HepG2 (cell line): ENCODE data around the gene MAP1LC3B. TPM values are rescaled to one million over a fixed set of nuclear protein-coding genes. Genes with fewer than 3 reads are reported as not detected.
A peak's percentile ranks its signal among the peaks of the same experiment; 100 is the strongest.

ENCODE experiments used
- ATF2 ChIP-seq: sonication (generic); formaldehyde crosslinking; IDR thresholded peaks from 2 replicates; pipeline ENCODE4 v1.4.0; 2020; ENCODE audit warnings: missing genetic modification reagents
- CENPX ChIP-seq: sonication (generic); formaldehyde crosslinking; IDR thresholded peaks from 2 replicates; pipeline ENCODE4 v1.9.0; 2021; ENCODE audit warnings: mild to moderate bottlenecking, missing genetic modification reagents, moderate library complexity
- HCFC1 ChIP-seq: fragments of 150-350 bp; IDR thresholded peaks from 2 replicates; pipeline ENCODE4 v1.6.1; 2014; ENCODE audit warnings: low read depth, low read length
- HDAC2 ChIP-seq: sonication (generic); formaldehyde crosslinking; IDR thresholded peaks from 2 replicates; pipeline ENCODE4 v1.4.0; 2020; ENCODE audit warnings: missing genetic modification reagents
- HNRNPH1 ChIP-seq: fragments of 200-400 bp; formaldehyde crosslinking; optimal IDR thresholded peaks from 2 replicates; pipeline ENCODE3; 2017; ENCODE audit warnings: mild to moderate bottlenecking, low read depth, low read length
- MAFF ChIP-seq: IDR thresholded peaks from 2 replicates; pipeline ENCODE4 v1.6.1; 2011; ENCODE audit warnings: low read depth, low read length, improper control_type of control experiment
- MTERF4 ChIP-seq: sonication (generic); formaldehyde crosslinking; IDR thresholded peaks from 2 replicates; pipeline ENCODE4 v1.8.0; 2023; ENCODE audit warnings: mild to moderate bottlenecking, missing genetic modification reagents
- MXD1 ChIP-seq: sonication (generic); formaldehyde crosslinking; IDR thresholded peaks from 2 replicates; pipeline ENCODE4 v1.4.0; 2020; ENCODE audit warnings: mild to moderate bottlenecking, missing genetic modification reagents
- NCOA1 ChIP-seq: sonication (generic); formaldehyde crosslinking; IDR thresholded peaks from 2 replicates; pipeline ENCODE4 v1.9.0; 2021; ENCODE audit warnings: missing genetic modification reagents
- NFATC3 ChIP-seq: sonication (generic); formaldehyde crosslinking; IDR thresholded peaks from 2 replicates; pipeline ENCODE4 v1.5.1; 2020; ENCODE audit warnings: mild to moderate bottlenecking, missing genetic modification reagents
- NR1H2 ChIP-seq: sonication (generic); formaldehyde crosslinking; IDR thresholded peaks from 2 replicates; pipeline ENCODE4 v1.8.1; 2022; ENCODE audit warnings: low read depth, missing genetic modification reagents, borderline replicate concordance
- NRL ChIP-seq: sonication (generic); formaldehyde crosslinking; IDR thresholded peaks from 2 replicates; pipeline ENCODE4 v1.5.0; 2020; ENCODE audit warnings: missing genetic modification reagents, mild to moderate bottlenecking, moderate library complexity, borderline replicate concordance
- PLRG1 ChIP-seq: fragments of 450-650 bp; conservative IDR thresholded peaks from 2 replicates; pipeline ENCODE4 v1.6.1; 2016
- RFX5 ChIP-seq: IDR thresholded peaks from 2 replicates; pipeline ENCODE4 v1.6.1; 2011; ENCODE audit warnings: low read depth, low read length, improper control_type of control experiment
- SOX6 ChIP-seq, 2 experiments: fragments of 450-650 bp in 1 of 2; sonication (generic) in 1 of 2; formaldehyde crosslinking in 1 of 2; IDR thresholded peaks; 2 replicates each; pipeline versions ENCODE4 v1.4.0 to v1.6.1; 2017 to 2020; ENCODE audit warnings: antibody characterized with exemption in 1 of 2, mild to moderate bottlenecking in 1 of 2, missing genetic modification reagents in 1 of 2
- ZBTB33 ChIP-seq: sonication (generic); formaldehyde crosslinking; IDR thresholded peaks from 2 replicates; pipeline ENCODE4 v1.4.0; 2020; ENCODE audit warnings: missing genetic modification reagents
- ZMAT3 ChIP-seq: sonication (generic); formaldehyde crosslinking; conservative IDR thresholded peaks from 2 replicates; pipeline ENCODE4 v1.7.0; 2021; ENCODE audit warnings: missing genetic modification reagents
- ZNF224 ChIP-seq: sonication (generic); formaldehyde crosslinking; IDR thresholded peaks from 2 replicates; pipeline ENCODE4 v1.5.0; 2020; ENCODE audit warnings: mild to moderate bottlenecking, missing genetic modification reagents
- ZNF317 ChIP-seq: sonication (generic); formaldehyde crosslinking; IDR thresholded peaks from 2 replicates; pipeline ENCODE4 v1.5.0; 2020; ENCODE audit warnings: mild to moderate bottlenecking, missing genetic modification reagents
- ZNF414 ChIP-seq: sonication (generic); formaldehyde crosslinking; IDR thresholded peaks from 2 replicates; pipeline ENCODE4 v1.5.0; 2020; ENCODE audit warnings: missing genetic modification reagents
- ZNF576 ChIP-seq: sonication (generic); formaldehyde crosslinking; IDR thresholded peaks from 2 replicates; pipeline ENCODE4 v1.4.0; 2020; ENCODE audit warnings: mild to moderate bottlenecking, missing genetic modification reagents
- ZNF639 ChIP-seq: conservative IDR thresholded peaks from 2 replicates; pipeline ENCODE4 v1.6.1; 2018; ENCODE audit warnings: missing genetic modification reagents
- polyA plus RNA-seq, 8 experiments: library from polyadenylated mRNA; depleted of rRNA in 3 of 8; stranded (reverse) in 7 of 8; unstranded in 1 of 8; fragments of >200 nt; fragmentation: Illumina TruSeq in 4 of 8; extraction: Trizol in 4 of 8; gene quantifications; 2 replicates each; pipeline versions ENCODE4 v1.2.1 to v1.2.3, GENCODE V29; 2011 to 2016; ENCODE audit warnings: low read depth in 4 of 8, missing spikeins in 1 of 8, mixed read lengths in 1 of 8; ENCODE audit not compliant: insufficient read depth in 1 of 8
- total RNA-seq, 5 experiments: library from RNA; depleted of rRNA; stranded (reverse); fragments of >200 nt; fragmentation: Illumina TruSeq; extraction: Trizol; gene quantifications; 2 replicates each; pipeline ENCODE4 v1.2.3, GENCODE V29; 2016; ENCODE audit warnings: low read depth in 1 of 5

MAP1LC3B gene
- total and polyA plus RNA-seq, 2 of the 13 experiments (the other 11 are each of a cell fraction or from before 2014, with no cell fraction given), result 15.7 to 37.4 TPM

GRCh38 chr16:87390641-87391323, 1.4 kb upstream of the MAP1LC3B start (continued):
- TF ChIP-seq SOX6 (IDR thresholded peaks at IDR 0.05) (no peak), SOX6 (CRISPR knock-in tag; IDR thresholded peaks at IDR 0.05) (no peak), RFX5 (no peak), ZNF639 (CRISPR knock-in tag) (no peak), ZNF317 (CRISPR knock-in tag) (no peak), ZBTB33 (CRISPR knock-in tag) (peak; percentile 49), CENPX (CRISPR knock-in tag) (no peak), HNRNPH1 (no peak), ZNF414 (CRISPR knock-in tag) (no peak), NRL (CRISPR knock-in tag) (0 out of 2 replicates have a peak, but pooled peaks have one; percentile 29), NFATC3 (0 out of 2 replicates have a peak, but pooled peaks have one; percentile 20), NR1H2 (peak; percentile 32; the same call in 1 of the 2 replicates), HCFC1 (no peak), ZNF224 (CRISPR knock-in tag) (peak; percentile 73; the same call in 1 of the 2 replicates), HDAC2 (CRISPR knock-in tag) (no peak), ZNF576 (CRISPR knock-in tag) (no peak), MXD1 (CRISPR knock-in tag) (no peak), MAFF (no peak), NCOA1 (CRISPR knock-in tag) (0 out of 2 replicates have a peak, but pooled peaks have one; percentile 6), PLRG1 (no peak), MTERF4 (no peak), ATF2 (CRISPR knock-in tag) (no peak), ZMAT3 (CRISPR knock-in tag) (no peak)
